ENCODE data around the gene RMI2.
"Not testable (repeated sequence)": the region's sequence is repeated elsewhere in the genome, so short reads cannot be mapped to it uniquely, and the experiment has no call there.

RMI2 gene

GRCh38 chr16:11345040-11345862, at the start of gene RMI2:
TSS of gene RMI2 (plus strand) at chr16:11345459. CDS start at chr16:11345472, 13 bp downstream.
- DNase-seq: peak; percentile 96

DNA sequence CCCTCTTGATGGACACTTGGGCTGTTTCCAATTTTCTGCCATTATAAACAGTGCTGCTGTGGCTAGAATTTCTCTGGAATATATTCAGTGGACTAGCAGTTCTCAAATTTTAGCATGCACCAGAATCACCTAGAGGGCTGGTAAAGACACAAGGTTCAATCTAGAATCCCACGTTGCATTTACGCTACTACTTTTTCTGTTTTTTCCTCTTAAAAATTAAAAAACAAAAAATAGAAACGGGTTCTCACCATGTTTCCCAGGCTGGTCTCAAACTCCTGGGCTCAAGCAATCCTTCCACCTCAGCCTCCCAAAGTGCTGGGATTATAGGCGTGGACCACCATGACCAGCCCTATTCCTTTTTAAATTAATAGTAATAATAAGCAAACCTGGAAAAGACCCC, 49.6 kb upstream of the RMI2 start:
- DNase-seq: no peak

GRCh38 chr16:11296351-11296705, 48.9 kb upstream of the RMI2 start:
- DNase-seq: no peak

GRCh38 chr16:11296706-11297491, 48.4 kb upstream of the RMI2 start:
- no peak for DNase-seq

GRCh38 chr16:11297492-11298142, 47.6 kb upstream of the RMI2 start:
- peak; percentile 52 for DNase-seq

- DNase-seq: no peak
Observed at GRCh38 chr16:11298143-11298900, 46.9 kb upstream of the RMI2 start.

GRCh38 chr16:11298950-11299547, 46.2 kb upstream of the RMI2 start:
- DNase-seq: not testable (repeated sequence)

GRCh38 chr16:11299865-11300559, 45.2 kb upstream of the RMI2 start:
- no peak for DNase-seq

DNA sequence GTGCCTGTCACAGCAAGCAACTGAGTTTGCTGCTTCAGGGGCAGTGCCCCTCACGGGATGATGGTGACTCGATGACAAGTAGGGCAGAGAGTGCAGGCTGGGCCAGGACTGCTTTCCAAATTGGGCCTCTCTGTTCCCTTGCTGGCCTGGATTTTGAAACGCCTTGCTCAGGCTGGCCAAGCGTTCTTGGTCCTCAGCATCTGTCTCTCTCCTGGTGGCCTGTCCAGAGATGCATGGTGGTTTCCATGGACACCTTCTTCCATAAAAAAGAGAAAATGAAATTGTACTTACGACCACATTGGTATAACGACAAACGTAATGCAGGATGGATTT, 44.7 kb upstream of the RMI2 start:
- DNase-seq: no peak

DNA sequence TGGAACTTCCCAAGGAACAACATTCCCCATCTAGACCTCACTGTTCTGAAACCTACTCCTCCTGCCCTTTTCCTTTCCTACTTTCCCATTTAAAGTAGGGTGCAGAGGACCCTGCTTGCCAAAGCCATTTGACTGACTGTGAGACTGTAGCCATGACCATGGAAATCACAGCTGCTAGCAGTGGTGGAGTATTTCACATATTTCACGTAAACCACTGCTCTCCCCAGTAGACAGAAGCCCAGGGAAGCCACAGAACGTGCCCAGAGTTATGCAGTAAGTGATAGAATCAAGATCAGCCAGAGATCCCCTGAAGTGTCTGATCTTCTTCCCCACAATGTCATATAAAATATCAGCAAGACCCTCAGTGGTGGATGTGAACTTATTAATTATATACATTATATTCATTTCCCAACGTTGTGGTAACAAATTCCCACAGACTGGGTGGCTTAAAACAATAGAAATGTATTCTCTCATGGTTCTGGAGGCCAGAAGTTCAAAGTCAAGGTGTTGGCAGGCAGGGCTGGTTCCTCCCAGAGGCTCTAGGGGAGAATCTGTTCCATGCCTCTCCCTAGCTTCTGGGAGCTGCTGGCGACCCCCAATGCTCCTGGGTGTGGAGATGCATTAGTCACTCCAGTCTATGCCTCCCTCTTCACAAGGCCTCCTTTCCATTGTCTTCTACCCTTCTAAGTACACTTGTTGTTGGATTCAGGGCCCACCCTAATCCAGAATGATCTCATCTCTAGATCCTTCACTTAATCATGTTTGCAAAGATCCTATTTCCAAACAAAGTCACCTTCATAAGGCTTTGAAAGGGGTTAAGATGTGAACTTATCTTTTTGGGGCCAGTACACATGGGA, 43.4 kb upstream of the RMI2 start:
- no peak for DNase-seq

DNA sequence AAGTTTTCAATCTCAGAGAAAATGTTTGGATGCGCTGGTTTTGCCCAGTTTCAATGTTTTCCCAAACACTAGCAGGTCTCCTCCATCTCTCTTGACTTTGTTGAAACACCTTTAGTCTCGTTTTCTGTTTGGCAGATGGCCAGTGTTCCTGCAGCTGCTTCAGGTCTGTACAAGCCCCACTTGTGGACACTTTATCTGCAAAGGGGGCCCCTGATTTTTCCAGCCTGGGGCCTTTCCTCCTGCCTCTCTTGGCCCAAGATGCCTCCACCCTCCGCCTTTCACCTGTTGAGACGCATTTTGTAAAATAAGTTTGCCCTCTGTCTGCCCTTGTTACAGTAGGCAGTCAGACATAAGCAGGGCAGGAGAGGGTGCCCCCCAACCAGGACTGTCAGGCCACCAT, 42.3 kb upstream of the RMI2 start:
- no peak for DNase-seq

DNA sequence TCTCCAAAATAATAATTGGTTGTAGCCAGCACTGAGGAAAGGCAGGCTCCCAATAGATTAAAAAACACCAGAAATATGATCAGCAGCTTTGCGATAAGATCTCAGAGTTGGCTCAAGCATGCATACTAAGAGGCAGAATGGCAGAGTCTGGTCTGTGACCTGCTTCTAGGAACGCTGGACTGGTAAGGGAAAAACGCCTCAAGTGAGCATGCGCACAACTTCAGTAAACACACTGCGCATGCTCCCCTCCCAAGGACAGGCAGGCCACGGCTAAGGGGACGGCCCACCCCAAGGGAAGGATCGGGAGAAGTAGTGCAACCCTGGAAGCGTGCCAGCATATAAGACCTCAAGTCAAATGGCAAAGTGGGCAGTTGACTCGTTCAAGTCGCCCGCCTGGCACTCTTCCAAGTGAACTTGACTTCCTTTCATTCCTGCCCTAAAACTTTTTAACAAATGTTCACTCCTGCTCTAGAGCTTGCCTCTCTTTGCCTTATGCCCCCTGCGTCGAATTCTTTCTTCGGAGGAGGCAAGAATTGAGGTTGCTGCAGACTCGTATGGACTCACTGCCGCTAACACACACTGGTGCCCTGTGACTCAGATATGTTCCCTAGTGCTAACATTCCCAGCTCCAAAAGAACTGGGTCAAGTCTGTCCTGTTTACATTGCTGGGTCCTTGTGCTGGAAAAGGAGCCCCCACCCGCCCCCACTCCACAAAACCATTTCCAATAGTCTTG, 41.7 kb upstream of the RMI2 start:
- DNase-seq: no peak

DNA sequence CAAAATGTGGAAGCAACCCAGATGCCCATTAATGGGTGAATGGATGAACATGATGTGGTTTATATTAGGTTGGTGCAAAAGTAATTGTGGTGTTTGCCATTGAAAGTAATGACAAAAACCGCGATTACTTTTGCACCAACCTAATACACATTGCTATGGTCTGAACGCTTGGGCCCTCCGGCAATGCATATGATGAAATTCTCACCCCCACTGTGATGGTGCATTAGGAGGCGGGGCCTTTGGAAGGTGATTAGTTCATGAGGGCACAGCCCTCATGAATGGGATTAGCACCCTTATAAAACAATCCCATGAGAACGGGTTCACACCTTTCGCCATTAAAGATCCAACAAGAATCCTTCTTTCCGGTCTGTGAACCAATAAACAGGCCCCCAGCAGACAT, 38.9 kb upstream of the RMI2 start:
- no peak for DNase-seq

DNA sequence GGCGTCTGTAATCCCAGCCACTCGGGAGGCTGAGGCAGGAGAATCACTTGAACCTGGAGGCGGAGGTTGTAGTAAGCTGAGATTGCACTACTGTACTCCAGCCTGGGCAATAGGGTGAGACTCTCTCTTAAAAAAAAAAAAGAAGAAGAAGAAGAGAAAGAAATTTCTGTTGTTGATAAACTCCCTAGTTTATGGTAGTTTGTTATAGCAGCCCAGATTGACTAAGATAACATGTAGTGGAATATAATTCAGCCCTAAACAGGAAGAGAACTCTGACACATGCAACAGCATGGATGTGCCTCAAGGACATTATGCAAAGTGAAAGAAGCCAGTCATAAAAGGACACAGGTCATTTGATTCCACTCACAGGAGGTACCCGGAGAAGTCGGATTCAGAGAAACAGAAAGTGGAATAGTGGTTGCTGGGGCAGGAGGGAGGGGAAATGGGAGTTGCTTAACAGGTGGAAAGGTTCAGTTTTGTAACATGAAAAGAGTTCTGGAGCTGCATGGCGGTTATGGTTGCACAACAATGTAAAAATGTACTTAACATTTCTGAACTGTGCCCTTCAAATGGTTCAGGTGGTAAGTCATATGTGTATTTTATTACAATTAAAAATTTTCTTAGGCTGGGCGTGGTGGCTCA, 38.1 kb upstream of the RMI2 start:
- no peak for DNase-seq

- no peak for DNase-seq
Observed at GRCh38 chr16:11307639-11308492, 37.4 kb upstream of the RMI2 start.

DNA sequence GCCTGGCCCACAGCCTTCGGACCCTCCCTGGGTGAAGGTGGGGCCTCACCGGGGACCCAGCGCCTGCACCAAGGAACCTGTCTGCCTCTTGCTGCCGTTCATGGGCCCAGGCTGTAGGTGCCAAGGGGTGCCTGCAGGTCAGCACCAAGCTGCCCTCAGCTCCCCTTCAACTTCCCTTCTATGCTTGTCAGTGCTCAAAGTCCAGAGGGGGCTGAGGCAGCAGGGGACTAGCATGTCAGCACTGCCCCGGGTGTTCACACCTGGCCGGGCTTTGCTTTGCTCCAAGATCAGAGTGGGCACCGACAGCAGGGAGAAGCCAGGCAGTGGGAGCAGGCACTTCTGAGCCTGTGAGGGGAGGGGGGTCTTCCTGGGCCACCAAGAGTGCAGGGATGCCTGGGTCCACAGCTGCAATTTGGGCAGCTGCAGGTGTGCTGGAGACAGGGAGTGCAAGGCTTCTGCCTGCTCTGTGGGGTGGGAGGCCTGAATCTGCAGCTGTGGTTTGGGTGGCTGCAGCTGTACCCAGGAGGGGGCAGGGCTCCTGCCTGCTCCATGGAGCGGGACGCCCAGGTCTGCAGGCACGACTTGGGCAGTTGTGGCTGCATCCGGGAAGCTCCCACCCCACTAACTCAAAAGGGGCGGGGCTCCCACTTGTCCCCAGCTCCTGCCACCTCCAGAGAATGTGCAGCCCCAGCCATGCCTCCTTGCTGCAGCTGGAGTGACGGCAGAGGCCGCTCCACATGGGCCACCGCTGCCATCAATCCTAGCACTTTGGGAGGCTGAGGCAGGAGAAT, 36.6 kb upstream of the RMI2 start:
- DNase-seq: no peak

DNA sequence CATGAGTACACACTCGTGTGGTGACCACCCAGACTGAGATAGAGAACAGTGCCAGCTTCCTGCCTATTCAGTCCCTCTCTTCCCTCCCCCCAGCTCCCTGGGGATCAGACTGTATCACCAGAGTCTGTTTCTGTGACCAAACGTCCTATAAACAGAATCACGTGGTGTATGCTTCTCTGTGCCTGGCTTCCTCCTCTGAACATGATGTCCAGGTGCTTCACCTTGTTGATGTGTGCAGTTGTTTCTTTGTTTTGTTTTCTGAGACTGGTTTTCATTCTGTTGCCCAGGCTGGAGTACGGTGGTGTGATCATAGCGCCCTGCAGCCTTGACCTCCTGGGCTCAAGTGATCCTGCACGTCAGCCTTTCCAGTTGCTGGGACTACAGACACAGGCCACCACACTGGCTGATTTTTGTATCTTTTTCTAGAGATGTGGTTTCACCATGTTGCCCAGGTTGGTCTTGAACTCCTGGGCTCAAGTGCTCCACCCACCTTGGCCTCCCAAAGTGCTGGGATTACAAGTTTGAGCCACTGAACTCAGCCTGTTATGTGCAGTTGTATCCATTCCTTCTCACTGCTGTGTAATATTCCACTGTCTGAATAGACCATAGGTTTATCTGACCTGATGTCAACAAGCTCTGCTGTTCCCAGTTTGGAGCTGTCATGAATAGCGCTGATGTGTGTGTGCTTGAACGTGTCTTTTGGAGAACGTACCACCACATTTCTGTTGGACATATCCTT, 35.2 kb upstream of the RMI2 start:
- no peak for DNase-seq
